GM21447 (cell line): Measurements from ENCODE around the gene OTX2.

Source experiments
- ATAC-seq: cut with Tn5 transposase; IDR thresholded peaks from one replicate; pipeline ENCODE4 v1.9.1; 2021; ENCODE audit not compliant: unreplicated experiment

Gene OTX2

GRCh38 chr14:56810147-56810719, at the start of gene OTX2:
OTX2 (minus strand) TSS chr14:56810479; CDS start chr14:56805456, 5,023 bp downstream.
- no peak for ATAC-seq

GRCh38 chr14:56858422-56858821, 48.1 kb upstream of the OTX2 start:
- ATAC-seq, result no peak

GRCh38 chr14:56857216-56857615, 46.9 kb upstream of the OTX2 start:
- no peak for ATAC-seq

DNA sequence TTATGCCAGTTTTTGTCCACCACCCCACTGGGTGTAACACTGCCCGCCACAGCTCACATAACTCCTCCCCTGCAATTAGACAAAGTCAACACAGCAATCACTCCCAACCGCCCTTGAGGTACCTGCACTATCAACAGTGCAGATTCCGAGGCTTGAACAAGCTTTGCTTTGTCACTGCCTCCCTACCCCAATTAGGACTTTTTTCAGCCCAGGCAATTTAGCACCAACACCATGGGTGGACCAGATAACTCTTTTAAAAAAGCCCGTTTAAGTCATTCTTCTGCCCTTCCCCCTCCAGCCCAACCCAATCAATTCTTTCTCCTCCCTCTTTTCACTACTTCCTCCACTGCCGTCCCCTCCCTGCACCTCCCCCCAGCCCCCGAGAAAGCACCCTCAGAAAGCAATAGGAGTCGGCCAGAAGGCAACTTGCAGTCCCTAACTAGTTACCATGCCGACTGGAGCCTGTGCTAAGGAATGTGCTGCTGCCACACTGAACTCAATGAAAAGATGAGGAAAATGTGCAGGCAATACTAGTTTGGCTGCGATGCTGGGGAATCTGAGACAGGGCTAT, 45.7 kb upstream of the OTX2 start:
- no peak for ATAC-seq

- no peak for ATAC-seq
These were observed 44.0 kb upstream of the OTX2 start for GRCh38 chr14:56854325-56854724.

DNA sequence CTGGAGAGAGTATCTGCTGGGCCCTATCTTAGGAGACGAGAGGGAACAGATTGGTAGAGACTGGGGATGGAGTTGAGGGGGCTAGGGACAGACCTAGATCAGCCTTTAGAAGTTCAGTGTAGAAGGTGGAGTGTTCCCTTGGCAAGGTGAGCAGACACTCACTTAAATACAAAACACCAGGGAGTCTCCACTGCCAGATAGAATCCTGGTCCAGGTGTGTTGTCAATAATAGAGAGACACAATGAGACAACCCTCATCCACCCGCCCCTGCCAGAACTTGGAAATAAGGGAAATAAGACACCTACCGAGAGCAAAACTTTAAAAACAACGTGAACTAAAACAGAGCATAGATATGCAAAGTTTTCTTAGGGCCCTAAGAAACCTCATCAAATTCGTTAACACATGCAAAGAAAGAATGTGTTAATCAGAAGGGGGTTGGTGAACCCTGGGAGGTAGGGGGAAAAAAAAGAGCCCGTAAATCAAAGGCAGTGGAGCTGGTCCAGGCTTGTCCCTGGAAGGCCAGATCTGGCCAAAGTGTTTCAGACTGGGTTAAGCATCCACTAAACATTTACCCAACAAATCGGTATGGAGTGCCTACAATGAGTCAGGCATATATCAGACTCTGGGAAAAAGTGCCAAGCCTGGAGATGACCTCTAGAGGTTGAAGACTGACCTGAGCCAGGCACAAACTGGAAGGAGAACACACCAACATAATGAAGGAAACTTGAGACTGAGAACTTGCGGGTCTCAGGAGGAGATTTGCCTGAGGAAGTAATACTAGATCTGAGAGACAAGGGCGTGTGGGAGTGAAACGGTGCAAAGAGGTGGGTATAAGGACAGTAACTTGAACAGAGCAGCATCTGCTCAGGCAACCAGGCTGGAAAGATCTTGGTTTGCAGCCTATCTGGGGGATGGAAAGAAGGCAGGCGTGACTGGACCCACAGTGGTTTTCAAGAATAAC, 37.0 kb upstream of the OTX2 start:
- ATAC-seq, result no peak

GRCh38 chr14:56844406-56845002, 34.2 kb upstream of the OTX2 start:
- no peak for ATAC-seq

DNA sequence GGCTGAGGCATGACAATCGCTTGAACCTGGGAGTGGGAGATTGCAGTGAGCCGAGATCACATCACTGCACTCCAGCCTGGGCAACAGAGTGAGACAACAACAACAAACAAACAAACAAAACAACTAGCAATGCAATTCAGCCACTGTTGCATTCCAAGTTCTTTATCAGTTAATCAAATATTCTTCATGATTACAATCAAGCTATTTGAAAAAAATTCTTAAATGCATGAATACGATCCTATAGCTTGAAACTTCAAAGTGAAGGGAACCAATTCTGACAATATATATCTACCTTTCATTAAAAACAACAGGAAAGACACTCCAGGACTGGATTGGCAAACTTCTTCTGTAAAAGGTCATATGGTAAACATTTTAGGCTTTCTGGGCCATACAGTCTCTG, 31.3 kb upstream of the OTX2 start:
- no peak for ATAC-seq

DNA sequence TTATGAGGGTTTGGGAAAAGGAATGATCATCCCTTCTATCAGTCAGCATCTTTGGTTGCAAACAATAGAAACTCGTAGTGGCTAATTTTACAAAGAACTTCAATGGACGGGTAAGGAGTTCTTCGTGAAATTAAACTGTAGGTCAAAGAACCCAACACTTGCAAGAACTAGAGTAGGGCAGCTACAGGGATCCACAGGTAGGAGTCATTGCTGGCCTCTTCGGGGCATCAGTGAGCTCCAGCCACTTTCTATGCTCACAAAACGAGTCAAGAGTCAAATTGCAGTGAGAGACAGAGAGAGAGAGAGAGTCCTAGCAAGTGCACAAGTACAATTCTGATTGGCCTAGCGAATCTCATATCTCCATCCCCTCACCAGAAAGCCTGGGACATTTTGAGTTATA, 29.9 kb upstream of the OTX2 start:
- no peak for ATAC-seq

DNA sequence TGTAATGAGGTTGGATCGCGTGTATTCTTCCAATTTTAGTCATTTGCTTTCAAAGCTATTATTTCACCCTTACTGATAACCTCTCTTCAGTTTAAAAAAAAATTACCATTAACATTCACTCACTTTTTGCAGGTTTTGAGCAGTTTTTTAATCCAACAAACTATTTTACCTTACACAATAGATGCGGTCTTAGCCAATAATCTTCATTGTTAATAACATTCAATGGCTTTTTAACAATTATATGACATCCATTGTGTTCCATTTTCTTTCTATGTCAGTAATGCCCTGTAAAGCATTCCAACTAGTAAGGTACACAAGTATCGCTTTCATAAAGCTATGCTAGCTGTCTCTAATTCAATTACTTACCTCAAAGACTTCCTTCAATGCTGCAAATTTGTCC, 18.9 kb upstream of the OTX2 start:
- no peak for ATAC-seq

GRCh38 chr14:56826214-56826613, 15.9 kb upstream of the OTX2 start:
- ATAC-seq, result no peak

GRCh38 chr14:56821805-56822610, 11.7 kb upstream of the OTX2 start:
- ATAC-seq, result no peak

DNA sequence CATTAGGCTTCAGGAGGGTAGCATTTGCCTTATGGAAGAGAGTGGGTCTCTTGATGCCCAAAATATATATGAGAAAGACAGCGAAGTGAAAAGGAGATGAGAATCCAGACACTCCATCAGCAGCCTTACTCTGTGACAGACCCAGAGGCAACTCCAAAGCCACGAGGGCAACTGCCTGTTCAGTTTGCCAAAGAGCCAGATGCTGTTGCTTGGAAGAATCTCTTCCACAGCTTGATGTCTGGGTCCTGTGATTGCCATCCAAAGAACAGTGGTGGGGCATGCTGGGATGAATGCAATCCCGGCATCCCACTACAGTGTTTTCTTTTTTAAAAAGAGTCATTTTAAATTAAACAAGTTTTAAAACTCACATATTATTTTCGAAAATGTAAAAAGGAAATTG, 10.9 kb upstream of the OTX2 start:
- no peak for ATAC-seq

DNA sequence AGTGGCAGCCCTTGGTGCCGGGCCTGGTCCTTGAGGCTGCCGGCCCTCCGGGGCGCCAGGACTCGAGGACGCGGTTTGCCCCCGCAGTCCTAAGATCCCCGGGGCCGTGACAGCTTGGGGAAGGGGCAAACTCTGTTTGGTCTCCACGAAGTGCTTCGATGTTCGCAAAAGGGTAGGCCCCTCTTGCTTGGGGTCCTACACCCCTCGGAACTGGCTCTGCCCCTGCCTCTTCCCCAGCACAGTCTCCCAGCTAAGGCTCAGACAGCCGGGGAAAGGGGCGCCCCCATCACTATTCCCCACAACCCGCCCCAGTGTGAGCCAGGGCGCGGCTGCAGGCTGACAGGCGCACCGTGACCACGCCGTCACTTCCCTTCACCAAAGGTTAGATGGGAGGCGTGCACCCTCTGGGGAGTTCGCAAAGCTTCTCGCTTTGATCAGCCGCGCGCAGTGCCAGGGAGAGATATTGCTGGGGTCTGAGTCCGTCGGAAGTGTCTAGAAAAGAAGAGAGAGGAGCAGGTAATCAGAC, 7.2 kb upstream of the OTX2 start:
- ATAC-seq, result no peak

GRCh38 chr14:56816574-56817391, 6.5 kb upstream of the OTX2 start:
- ATAC-seq, result no peak

- no peak for ATAC-seq
These were observed 5.5 kb upstream of the OTX2 start for GRCh38 chr14:56815745-56816144.

GRCh38 chr14:56814969-56815700, 4.9 kb upstream of the OTX2 start:
- no peak for ATAC-seq

DNA sequence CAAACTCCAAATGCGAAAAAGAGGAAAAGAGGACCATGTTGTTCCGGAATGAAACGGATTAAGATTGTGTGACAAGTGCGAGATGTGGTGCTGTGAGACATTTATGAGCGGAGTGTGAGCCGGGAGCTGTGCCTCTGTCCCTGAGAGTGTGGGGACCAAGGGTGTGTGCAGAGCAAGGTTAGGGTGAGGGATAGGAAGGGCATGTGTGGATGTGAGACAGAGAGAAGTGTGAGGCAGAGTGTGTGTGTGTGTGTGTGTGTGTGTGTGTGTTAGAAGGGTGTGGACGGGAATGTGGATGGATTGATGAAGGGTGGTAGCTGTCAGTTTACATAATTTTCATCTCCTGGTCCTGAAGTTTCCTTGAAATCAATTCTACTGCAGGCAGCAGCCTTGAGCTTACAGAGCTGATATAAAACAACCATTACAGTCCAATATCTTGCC, 4.3 kb upstream of the OTX2 start:
- ATAC-seq, result no peak

DNA sequence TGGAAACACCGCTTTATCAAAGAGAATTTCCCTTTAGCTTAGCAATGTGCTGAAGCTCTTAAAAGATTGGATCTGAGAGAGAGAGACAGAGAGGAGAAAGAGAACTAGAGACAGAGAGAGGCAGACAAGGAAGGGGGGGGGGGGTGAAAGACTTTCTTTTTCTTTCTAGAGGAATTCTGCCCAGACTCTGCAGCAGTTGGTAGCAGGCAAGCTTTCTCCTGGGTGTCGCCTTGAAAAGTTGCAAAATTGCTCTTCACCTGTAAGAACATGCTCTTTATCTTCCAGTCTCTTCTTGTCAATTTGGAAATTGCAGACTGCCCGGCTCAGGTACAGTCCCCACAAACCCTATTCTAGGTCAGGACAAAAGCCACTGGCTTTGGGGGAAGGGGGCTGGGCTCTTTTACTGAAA, 2.9 kb upstream of the OTX2 start:
- no peak for ATAC-seq
